ENCODE results near the gene CACNB2.

GRCh38 chr10:18414061-18414460, 273.8 kb downstream of the CACNB2 start:
- TF ChIP-seq, protein P1, sequence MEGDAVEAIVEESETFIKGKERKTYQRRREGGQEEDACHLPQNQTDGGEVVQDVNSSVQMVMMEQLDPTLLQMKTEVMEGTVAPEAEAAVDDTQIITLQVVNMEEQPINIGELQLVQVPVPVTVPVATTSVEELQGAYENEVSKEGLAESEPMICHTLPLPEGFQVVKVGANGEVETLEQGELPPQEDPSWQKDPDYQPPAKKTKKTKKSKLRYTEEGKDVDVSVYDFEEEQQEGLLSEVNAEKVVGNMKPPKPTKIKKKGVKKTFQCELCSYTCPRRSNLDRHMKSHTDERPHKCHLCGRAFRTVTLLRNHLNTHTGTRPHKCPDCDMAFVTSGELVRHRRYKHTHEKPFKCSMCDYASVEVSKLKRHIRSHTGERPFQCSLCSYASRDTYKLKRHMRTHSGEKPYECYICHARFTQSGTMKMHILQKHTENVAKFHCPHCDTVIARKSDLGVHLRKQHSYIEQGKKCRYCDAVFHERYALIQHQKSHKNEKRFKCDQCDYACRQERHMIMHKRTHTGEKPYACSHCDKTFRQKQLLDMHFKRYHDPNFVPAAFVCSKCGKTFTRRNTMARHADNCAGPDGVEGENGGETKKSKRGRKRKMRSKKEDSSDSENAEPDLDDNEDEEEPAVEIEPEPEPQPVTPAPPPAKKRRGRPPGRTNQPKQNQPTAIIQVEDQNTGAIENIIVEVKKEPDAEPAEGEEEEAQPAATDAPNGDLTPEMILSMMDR (IDR thresholded peaks at IDR 0.05; ENCODE audit: low read depth, low read length, missing input control), result no peak
- no peak for TF ChIP-seq RAD21 (IDR thresholded peaks at IDR 0.05)
- TF ChIP-seq HNF4A (conservative IDR thresholded peaks at IDR 0.05), result no peak
- no peak for TF ChIP-seq FOXA1 (IDR thresholded peaks at IDR 0.05)
- no peak for TF ChIP-seq JUND (IDR thresholded peaks at IDR 0.05)
- no peak for TF ChIP-seq HNF4G (IDR thresholded peaks at IDR 0.05)
- TF ChIP-seq, protein P2, sequence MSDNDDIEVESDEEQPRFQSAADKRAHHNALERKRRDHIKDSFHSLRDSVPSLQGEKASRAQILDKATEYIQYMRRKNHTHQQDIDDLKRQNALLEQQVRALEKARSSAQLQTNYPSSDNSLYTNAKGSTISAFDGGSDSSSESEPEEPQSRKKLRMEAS (IDR thresholded peaks at IDR 0.05), result no peak
- TF ChIP-seq, protein P3, sequence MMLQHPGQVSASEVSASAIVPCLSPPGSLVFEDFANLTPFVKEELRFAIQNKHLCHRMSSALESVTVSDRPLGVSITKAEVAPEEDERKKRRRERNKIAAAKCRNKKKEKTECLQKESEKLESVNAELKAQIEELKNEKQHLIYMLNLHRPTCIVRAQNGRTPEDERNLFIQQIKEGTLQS (IDR thresholded peaks at IDR 0.05), result no peak
- no peak for TF ChIP-seq TAF1 (conservative IDR thresholded peaks at IDR 0.05)
- no peak for TF ChIP-seq EGR1 (IDR thresholded peaks at IDR 0.05; ENCODE audit: low read depth in 2 of 2)
- no peak for TF ChIP-seq YY1 (IDR thresholded peaks at IDR 0.05)
- TF ChIP-seq RXRA (IDR thresholded peaks at IDR 0.05), result no peak

All from liver (tissue), 3 donors.